ENCODE data around the gene BAAT.
"Not testable (repeated sequence)": the region's sequence is repeated elsewhere in the genome, so short reads cannot be mapped to it uniquely, and the experiment has no call there.

Gene BAAT

GRCh38 chr9:101354765-101355708 lies 29.8 kb downstream of the BAAT start:
- peaks cover 2% of the 10 kb centered on the region for H3K27me3 Mint-ChIP-seq
- H3K9me3 Mint-ChIP-seq: no peaks in the 10 kb centered on the region
- no peaks in the 10 kb centered on the region for H3K36me3 Mint-ChIP-seq
- H3K4me1 Mint-ChIP-seq: no peaks in the 10 kb centered on the region
- no peak overlapping the region for H3K27ac Mint-ChIP-seq
- no peak overlapping the region for H3K4me3 Mint-ChIP-seq

GRCh38 chr9:101354143-101354764 lies 30.6 kb downstream of the BAAT start:
- Mint-ChIP-seq H3K27me3 (peaks cover 2% of the 10 kb centered on the region), H3K4me1 (no peaks in the 10 kb centered on the region), H3K36me3 (no peaks in the 10 kb centered on the region), H3K27ac (no peak overlapping the region), H3K9me3 (no peaks in the 10 kb centered on the region), H3K4me3 (no peak overlapping the region)

DNA sequence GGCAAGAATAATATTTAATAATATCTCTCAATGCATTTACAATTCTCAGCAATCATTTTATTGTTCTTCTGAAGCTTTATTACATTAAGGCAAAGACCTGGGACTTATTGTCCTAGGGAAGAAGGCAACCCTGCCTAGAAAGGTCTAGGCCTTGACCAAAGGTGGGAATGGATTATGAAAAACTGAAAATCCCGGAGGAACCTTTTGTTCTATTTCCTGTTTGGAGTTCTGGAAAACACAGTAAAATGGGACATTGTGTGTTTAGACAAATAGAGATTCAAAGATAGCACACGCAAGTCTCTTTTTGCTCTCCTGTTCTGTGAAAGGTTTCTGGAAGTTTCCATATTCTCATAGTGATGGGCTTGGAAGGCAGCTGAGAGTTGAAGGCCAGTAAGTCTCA lies 31.1 kb downstream of the BAAT start:
- Mint-ChIP-seq H3K36me3 (no peaks in the 10 kb centered on the region), H3K9me3 (no peaks in the 10 kb centered on the region), H3K27me3 (peaks cover 2% of the 10 kb centered on the region), H3K27ac (no peak overlapping the region), H3K4me3 (no peak overlapping the region), H3K4me1 (no peaks in the 10 kb centered on the region)

GRCh38 chr9:101352892-101353463 lies 31.8 kb downstream of the BAAT start:
- Mint-ChIP-seq H3K36me3 (no peaks in the 10 kb centered on the region), H3K27ac (no peak overlapping the region), H3K4me3 (no peak overlapping the region), H3K27me3 (peaks cover 2% of the 10 kb centered on the region), H3K9me3 (no peaks in the 10 kb centered on the region), H3K4me1 (no peaks in the 10 kb centered on the region)

GRCh38 chr9:101350285-101350684 lies 34.5 kb downstream of the BAAT start:
- no peaks in the 10 kb centered on the region for H3K9me3 Mint-ChIP-seq
- H3K4me1 Mint-ChIP-seq: no peaks in the 10 kb centered on the region
- H3K36me3 Mint-ChIP-seq: no peaks in the 10 kb centered on the region
- H3K27me3 Mint-ChIP-seq: peaks cover 9% of the 10 kb centered on the region
- H3K27ac Mint-ChIP-seq: no peak overlapping the region
- no peak overlapping the region for H3K4me3 Mint-ChIP-seq

DNA sequence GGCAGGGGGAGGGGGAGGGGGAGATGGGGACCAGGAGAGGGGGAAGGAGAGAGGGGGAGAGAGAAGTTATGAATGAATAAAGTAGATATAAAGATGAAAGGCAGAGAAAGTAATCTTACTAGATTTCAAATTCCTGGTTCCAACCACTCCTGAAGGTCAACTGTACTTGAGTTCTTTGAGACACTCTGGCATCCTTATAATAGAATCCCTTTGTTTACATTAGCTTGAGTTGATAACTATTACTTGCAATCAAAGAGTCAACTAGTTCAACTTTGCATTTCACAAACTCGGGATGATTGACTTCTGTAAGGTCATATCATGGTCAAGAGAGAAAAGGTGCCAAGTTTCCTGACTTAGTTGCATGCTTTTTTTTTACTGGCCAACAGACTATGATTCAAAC lies 42.2 kb downstream of the BAAT start:
- Mint-ChIP-seq H3K27ac (no peak overlapping the region), H3K27me3 (peaks cover 21% of the 10 kb centered on the region), H3K9me3 (no peaks in the 10 kb centered on the region), H3K36me3 (no peaks in the 10 kb centered on the region), H3K4me1 (no peaks in the 10 kb centered on the region), H3K4me3 (no peak overlapping the region)

DNA sequence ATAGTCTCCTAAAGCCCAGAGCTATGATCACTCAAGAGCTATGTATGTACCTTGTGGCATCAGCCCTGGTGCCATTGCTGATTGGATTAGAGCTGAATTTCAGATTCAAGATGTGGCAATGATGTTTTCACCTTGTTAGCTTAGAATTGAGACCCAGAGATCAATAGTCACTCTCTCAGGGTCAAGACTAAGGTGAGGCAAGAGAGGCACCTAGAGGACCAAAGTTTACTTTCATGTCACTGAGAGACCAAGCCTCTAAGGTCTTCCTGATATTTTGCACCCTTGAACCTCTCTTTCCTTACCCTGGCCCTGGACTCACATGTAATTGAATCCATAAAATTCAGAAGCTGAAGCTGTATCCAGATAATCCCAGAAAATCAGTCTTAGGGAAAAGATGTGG lies 42.8 kb downstream of the BAAT start:
- H3K9me3 Mint-ChIP-seq: no peaks in the 10 kb centered on the region
- H3K27ac Mint-ChIP-seq: no peak overlapping the region
- no peaks in the 10 kb centered on the region for H3K36me3 Mint-ChIP-seq
- peaks cover 18% of the 10 kb centered on the region for H3K27me3 Mint-ChIP-seq
- H3K4me1 Mint-ChIP-seq: no peaks in the 10 kb centered on the region
- no peak overlapping the region for H3K4me3 Mint-ChIP-seq

GRCh38 chr9:101337237-101337636 lies 47.6 kb downstream of the BAAT start:
- H3K36me3 Mint-ChIP-seq: no peaks in the 10 kb centered on the region
- no peak overlapping the region for H3K27ac Mint-ChIP-seq
- no peaks in the 10 kb centered on the region for H3K9me3 Mint-ChIP-seq
- peaks cover 12% of the 10 kb centered on the region for H3K27me3 Mint-ChIP-seq
- no peak overlapping the region for H3K4me3 Mint-ChIP-seq
- H3K4me1 Mint-ChIP-seq: no peaks in the 10 kb centered on the region

- peaks cover 12% of the 10 kb centered on the region for H3K27me3 Mint-ChIP-seq
- H3K4me1 Mint-ChIP-seq: no peaks in the 10 kb centered on the region
- no peaks in the 10 kb centered on the region for H3K36me3 Mint-ChIP-seq
- H3K4me3 Mint-ChIP-seq: no peak overlapping the region
- no peaks in the 10 kb centered on the region for H3K9me3 Mint-ChIP-seq
- no peak overlapping the region for H3K27ac Mint-ChIP-seq
Observed at GRCh38 chr9:101336091-101336490, 48.7 kb downstream of the BAAT start.

DNA sequence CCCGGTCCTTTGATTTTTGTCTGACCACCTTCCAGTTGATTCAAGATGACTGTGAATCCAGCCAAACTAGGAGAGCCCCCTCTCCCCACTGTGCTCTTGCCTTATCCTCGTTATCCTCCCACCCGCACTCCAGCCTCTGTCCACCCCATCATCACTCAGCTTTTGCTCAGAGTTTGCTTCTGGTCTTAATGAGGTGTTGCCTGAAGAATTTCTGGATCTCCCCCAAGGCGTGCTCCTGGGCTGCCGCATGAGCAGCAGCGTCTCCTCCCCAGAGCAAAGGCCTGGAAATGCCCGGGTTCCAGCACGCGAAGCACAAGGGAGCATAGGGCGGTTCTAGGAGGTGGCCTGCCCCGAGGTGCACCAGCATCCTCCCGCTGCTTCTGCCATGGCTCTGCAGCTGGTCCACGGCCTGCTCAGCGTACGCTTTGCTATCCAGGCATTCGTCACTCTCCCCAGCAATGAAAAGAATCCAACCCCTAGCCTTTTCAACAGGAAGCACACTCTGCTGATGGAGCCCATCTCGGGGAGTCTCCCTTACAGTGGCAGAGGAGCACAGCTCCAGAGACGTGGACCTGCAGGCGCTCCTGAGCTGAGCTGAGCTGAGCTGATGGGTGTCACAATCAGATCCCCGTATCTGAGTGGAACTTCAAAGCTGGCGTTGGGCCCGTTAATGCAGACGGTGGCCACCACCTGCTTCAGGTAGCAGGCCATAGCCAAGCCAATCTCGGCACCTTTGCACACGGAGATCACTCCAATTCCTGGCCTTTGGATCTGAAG lies 50.7 kb downstream of the BAAT start:
- Mint-ChIP-seq H3K4me3 (no peak overlapping the region), H3K27ac (no peak overlapping the region), H3K9me3 (no peaks in the 10 kb centered on the region), H3K4me1 (no peaks in the 10 kb centered on the region), H3K27me3 (peaks cover 10% of the 10 kb centered on the region), H3K36me3 (no peaks in the 10 kb centered on the region)

- H3K27ac Mint-ChIP-seq: no peak overlapping the region
- no peaks in the 10 kb centered on the region for H3K9me3 Mint-ChIP-seq
- no peak overlapping the region for H3K4me3 Mint-ChIP-seq
- H3K4me1 Mint-ChIP-seq: no peaks in the 10 kb centered on the region
- H3K36me3 Mint-ChIP-seq: no peaks in the 10 kb centered on the region
- peaks cover 8% of the 10 kb centered on the region for H3K27me3 Mint-ChIP-seq
Observed at GRCh38 chr9:101333490-101333889, 51.3 kb downstream of the BAAT start.

- peaks cover 6% of the 10 kb centered on the region for H3K27me3 Mint-ChIP-seq
- H3K36me3 Mint-ChIP-seq: no peaks in the 10 kb centered on the region
- H3K27ac Mint-ChIP-seq: no peak overlapping the region
- H3K4me1 Mint-ChIP-seq: no peaks in the 10 kb centered on the region
- H3K9me3 Mint-ChIP-seq: peaks cover 2% of the 10 kb centered on the region
- no peak overlapping the region for H3K4me3 Mint-ChIP-seq
Observed at GRCh38 chr9:101332362-101332761, 52.4 kb downstream of the BAAT start.

GRCh38 chr9:101327422-101327909 lies 57.3 kb downstream of the BAAT start:
- H3K27me3 Mint-ChIP-seq, H3K4me1 Mint-ChIP-seq, H3K4me3 Mint-ChIP-seq, H3K36me3 Mint-ChIP-seq, H3K9me3 Mint-ChIP-seq, H3K27ac Mint-ChIP-seq: not testable (repeated sequence)

- no peaks in the 10 kb centered on the region for H3K4me1 Mint-ChIP-seq
- peaks cover 7% of the 10 kb centered on the region for H3K27me3 Mint-ChIP-seq
- no peak overlapping the region for H3K4me3 Mint-ChIP-seq
- H3K27ac Mint-ChIP-seq: no peak overlapping the region
- H3K36me3 Mint-ChIP-seq: no peaks in the 10 kb centered on the region
- peaks cover 5% of the 10 kb centered on the region for H3K9me3 Mint-ChIP-seq
Observed at GRCh38 chr9:101326501-101326900, 58.3 kb downstream of the BAAT start.

DNA sequence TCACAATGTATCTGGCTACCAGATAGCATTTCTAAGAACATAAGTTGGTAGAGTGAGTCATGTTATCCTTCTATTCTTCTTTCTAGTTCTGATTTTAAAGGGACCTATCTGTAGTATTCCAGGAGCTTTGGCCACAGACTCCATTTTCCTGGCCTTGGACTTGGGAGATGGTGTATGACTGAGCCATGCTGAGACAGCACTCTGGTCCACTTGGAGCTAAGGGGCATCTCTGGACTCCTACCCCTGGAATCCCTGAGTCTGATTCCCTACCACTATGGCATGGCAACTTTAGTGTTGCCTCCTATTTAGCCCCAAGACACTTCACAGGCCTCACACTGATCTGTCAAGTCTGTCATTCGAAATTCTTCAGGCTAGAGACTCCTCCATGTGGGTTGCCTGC lies 58.8 kb downstream of the BAAT start:
- Mint-ChIP-seq H3K4me3 (no peak overlapping the region), H3K27me3 (peaks cover 7% of the 10 kb centered on the region), H3K36me3 (no peaks in the 10 kb centered on the region), H3K9me3 (peaks cover 5% of the 10 kb centered on the region), H3K4me1 (no peaks in the 10 kb centered on the region), H3K27ac (no peak overlapping the region)

All from activated naive CD4-positive, alpha-beta T cell treated with anti-CD3 and anti-CD28 coated beads, Interleukin-2, amount 50 U/mL, for 24 hours (primary cell).